Measurements from ENCODE around the gene ZNHIT3. TPM values are rescaled to one million over a fixed set of nuclear protein-coding genes. Genes with fewer than 3 reads are reported as not detected.
"Not testable (repeated sequence)": the region's sequence is repeated elsewhere in the genome, so short reads cannot be mapped to it uniquely, and the experiment has no call there.

ZNHIT3 gene
- polyA plus RNA-seq, 3 donors: 69.1 to 80.4 (median 76.1) TPM

DNA sequence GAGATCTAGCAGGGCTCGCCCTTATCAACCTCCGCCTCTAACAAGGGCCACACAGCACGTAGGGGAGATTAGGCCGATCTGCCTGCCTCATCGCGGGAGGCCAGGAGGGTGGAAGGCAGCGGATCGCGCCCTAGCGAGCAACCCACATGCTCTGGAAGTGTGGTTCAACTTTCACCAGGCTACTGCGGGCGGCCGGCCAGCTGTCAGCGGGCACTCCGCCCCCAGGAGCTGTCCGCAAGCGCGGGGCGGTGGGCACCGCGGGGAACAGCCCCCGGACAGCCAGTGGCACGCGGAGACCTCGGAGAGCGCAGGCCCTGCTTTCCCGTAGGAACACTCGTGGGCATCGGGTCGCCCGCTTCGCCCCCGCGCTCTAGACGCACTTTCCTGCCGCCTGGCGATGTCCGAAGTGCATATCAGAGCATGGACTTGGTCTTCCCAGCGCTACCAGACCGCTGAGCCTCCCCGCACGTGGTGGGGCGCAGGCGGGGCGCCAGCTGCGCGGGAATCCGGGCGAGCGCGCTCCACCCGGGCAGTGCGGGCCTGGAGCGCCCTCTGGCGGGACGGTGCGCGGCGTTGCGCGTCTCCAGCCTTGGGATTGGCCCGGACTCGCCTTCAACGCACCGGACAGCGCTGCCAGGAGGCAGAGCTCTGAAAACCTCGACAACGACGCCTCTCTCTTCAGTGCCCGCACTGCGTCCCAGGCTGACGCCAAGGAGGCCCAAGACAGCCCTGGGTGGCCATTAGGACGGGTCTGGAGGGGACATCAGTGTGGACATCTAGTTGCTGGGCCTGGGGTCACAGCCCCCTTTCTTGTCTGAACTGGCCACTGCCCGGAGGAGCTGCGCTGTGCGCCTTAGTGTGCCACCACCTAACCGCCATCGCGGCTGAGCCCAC lies 3.6 kb upstream of the ZNHIT3 start:
- DNase-seq (ENCODE audit: low read depth in 3 of 3, low spot score in 2 of 3): peak; percentile 50 to 71 (median 60)

- not testable (repeated sequence) for DNase-seq (ENCODE audit: low read depth in 3 of 3, low spot score in 2 of 3)
Measured at GRCh38 chr17:36484021-36484420, 2.5 kb upstream of the ZNHIT3 start.

GRCh38 chr17:36485027-36485426 lies 1.5 kb upstream of the ZNHIT3 start:
- DNase-seq (ENCODE audit: low read depth in 3 of 3, low spot score in 2 of 3): no peak

DNA sequence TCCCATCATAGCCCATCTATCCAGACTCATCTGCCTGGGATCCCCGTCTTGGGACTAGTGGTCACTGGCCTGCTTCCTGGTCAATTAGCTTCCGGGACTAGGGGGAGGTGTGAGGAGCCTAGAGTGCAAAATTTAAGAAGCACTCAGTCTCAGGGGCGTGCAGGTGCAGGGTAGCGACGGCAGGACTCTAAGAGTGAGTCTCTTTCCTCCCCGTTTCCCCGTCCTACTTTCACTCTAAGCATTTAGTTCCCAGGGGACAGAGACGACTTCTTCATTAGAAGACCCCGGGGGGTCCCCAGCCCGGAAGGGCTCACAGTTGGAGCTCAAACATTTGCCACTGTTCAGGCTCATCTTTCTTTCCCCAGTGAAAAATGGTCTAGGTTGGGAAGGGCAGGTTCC lies 677 bp upstream of the ZNHIT3 start:
- no peak for DNase-seq (ENCODE audit: low read depth in 3 of 3, low spot score in 2 of 3)

- DNase-seq (ENCODE audit: low read depth in 3 of 3, low spot score in 2 of 3): no peak
Measured at GRCh38 chr17:36493956-36494355, 7.5 kb downstream of the ZNHIT3 start.

- DNase-seq (ENCODE audit: low read depth in 3 of 3, low spot score in 2 of 3): no peak
Measured at GRCh38 chr17:36494674-36495073, 8.2 kb downstream of the ZNHIT3 start.

- no peak for DNase-seq (ENCODE audit: low read depth in 3 of 3, low spot score in 2 of 3)
Measured at GRCh38 chr17:36495076-36495578, 8.6 kb downstream of the ZNHIT3 start.

DNA sequence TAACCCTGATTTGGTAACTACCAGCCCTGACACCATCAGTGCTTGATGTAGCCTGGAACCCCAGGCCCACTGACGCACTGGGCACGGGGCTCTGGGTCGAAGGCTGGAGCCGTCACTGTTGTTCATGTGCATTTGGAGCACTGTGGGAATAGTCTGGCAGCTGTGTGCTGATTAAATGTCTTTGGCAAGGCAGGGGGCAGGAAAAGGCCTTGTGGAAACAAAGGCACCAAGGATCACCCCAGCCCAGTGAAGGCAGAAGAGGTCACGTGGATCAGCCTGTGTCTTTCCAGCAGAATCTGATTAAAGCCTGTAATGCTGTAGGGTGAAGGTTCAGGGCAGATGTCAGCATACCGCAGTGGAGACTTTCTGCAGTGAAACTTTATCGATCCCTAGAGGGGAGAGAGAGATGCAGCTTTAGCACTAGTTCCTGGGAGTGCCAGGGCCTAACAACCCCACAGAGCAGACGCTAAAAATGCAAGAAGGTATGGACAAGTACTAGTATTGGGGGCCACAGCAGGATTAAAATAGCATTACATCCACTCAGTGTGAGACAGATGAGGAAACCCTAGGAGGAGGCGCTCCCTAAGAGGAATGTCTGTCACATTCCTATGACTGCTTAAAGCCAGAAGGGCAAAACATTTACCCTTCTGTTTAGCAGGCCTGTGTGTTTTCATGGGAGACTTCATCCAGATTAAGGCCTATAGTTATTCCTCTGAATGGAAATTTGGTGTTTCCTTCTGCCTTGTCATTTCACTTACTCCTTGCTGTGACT lies 9.7 kb downstream of the ZNHIT3 start:
- no peak for DNase-seq (ENCODE audit: low read depth in 3 of 3, low spot score in 2 of 3)

DNA sequence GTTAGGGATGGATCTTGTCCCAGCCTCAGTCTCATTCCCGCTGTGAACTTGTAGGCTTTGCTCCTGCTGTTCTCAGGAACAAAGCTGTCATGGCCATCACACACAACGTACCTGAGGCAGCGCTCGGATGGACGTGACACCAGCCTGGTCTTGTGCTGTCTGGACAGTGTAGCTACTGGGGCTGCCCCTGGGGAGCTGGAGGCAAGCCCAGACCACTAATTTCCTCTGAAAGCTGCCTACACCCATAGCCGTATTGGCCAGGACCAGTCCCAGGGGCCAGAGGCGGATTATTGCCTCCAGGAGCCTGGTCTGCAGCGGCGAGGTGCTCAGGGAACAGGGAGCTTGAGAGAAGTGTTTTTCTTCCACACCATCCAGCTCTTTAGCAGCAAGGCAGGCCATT lies 11.7 kb downstream of the ZNHIT3 start:
- no peak for DNase-seq (ENCODE audit: low read depth in 3 of 3, low spot score in 2 of 3)

GRCh38 chr17:36498560-36499300 lies 12.2 kb downstream of the ZNHIT3 start:
- no peak for DNase-seq (ENCODE audit: low read depth in 3 of 3, low spot score in 2 of 3)

DNA sequence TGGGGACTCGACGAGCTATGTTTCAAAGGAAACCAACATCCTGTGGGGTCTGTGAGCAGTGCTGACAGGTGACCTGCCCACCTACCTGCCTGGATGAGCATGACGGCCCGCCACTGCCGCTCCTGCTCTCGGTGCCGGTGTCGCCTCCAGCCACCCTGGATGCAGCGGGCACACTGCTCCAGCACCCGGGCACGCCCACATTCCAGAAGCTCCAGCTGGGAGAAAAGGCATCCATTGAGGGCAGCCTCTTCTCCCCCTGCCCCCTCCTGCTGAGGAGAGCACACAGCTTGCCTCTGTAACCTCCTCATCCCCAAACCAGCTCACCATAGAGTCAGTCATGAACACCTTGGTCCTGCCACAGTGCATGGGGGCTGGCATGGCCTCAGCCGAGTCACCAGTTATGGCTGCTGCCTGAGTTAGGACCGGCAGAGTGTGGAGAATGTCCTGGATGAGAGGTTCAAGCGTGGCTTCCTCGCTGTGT lies 14.3 kb downstream of the ZNHIT3 start:
- DNase-seq (ENCODE audit: low read depth in 3 of 3, low spot score in 2 of 3): no peak

- DNase-seq (ENCODE audit: low read depth in 3 of 3, low spot score in 2 of 3): no peak
Measured at GRCh38 chr17:36501351-36501750, 14.9 kb downstream of the ZNHIT3 start.

DNA sequence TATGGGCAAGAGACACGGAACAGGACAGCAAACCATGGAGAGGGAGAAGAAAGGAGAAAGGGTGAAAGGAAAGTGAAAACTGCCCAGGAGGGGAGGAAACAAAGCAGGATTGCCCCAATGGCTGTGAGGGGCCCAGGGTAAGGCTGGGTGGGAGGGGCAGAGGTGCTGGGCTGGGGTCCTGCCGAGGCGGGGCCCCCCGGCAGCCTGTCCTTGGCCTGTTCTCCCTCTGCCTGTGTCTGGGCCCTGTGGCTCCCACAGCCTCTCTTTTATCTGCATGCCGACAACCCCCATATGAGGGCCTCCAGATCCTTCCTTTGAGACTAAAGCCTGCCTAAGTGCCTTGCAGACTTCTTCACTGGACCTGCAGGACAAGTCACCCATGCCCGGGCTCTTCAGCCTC lies 15.5 kb downstream of the ZNHIT3 start:
- no peak for DNase-seq (ENCODE audit: low read depth in 3 of 3, low spot score in 2 of 3)

GRCh38 chr17:36503456-36504155 lies 17.1 kb downstream of the ZNHIT3 start:
- no peak for DNase-seq (ENCODE audit: low read depth in 3 of 3, low spot score in 2 of 3)

DNA sequence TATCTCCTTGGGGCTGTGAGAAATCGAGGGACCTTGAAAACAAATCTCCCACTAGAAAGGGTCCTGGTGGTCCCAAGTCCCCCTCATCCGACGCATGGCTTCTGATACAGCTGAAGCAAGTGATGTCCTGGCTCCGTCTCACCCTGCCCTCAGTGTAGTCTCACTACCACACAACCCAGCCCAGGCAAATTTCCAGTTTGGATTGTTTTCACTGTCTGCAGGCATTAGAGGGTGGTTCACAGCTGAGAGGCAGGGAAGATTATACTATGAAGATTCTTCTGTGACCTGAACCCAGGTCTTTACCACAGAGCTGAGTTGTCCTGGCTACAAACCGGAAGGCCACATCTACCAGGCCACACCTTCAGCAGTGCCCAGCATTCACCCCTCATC lies 17.7 kb downstream of the ZNHIT3 start:
- no peak for DNase-seq (ENCODE audit: low read depth in 3 of 3, low spot score in 2 of 3)

DNA sequence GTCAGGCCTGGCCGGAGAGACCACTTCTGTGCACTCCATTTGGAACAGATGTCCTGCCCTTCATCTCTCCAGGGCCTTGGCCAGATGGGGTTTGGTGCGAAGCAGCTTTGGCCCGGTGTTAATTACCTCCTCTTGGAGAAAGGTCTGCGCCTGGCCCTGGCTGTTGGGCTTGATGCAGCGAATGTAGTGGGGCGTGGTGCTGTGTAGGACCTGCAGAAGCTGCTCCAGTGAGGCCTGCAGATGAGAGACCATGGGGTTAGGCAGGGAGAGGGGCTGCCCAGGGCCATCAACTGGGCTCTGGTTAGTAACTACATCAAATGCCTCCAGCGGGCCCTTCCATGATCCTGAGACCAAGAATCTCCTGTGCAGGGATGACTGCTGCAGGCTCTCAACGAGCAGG lies 18.7 kb downstream of the ZNHIT3 start:
- no peak for DNase-seq (ENCODE audit: low read depth in 3 of 3, low spot score in 2 of 3)

GRCh38 chr17:36506249-36506826 lies 19.9 kb downstream of the ZNHIT3 start:
- DNase-seq (ENCODE audit: low read depth in 3 of 3, low spot score in 2 of 3): no peak

GRCh38 chr17:36506831-36507230 lies 20.4 kb downstream of the ZNHIT3 start:
- no peak for DNase-seq (ENCODE audit: low read depth in 3 of 3, low spot score in 2 of 3)

GRCh38 chr17:36507266-36507665 lies 20.8 kb downstream of the ZNHIT3 start:
- no peak for DNase-seq (ENCODE audit: low read depth in 3 of 3, low spot score in 2 of 3)

DNA sequence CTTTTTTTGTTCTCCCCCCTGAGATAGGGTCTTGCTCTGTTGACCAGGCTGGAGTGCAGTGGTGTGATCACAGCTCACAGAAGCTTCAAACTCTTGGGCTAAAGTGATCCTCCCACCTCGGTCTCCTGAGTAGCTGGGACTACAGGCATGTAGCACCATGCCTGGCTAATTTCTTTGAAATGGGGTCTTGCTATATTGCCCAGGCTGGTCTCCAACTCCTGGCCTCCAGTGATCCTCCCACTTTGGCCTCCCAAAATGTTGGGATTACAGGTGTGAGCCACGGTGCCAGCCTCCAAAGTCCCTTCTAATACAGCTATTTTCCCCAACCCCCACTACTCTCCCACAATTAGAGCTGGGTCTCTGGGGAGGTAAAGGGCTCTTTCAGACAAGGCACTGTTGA lies 22.0 kb downstream of the ZNHIT3 start:
- DNase-seq (ENCODE audit: low read depth in 3 of 3, low spot score in 2 of 3): not testable (repeated sequence)
